PC-3 (cell line): ENCODE results near the gene PTGER2.

ENCODE experiments used
- CTCF ChIP-seq: fragments of 300-600 bp; sonication (generic); conservative IDR thresholded peaks from 2 replicates; pipeline ENCODE4 v1.5.1; 2017; ENCODE audit warnings: antibody characterized with exemption, low read depth, mild to moderate bottlenecking, low read length
- EZH2 ChIP-seq: fragments of 300-600 bp; sonication (generic); IDR thresholded peaks from one replicate; pipeline ENCODE4 v1.6.1; 2017; ENCODE audit warnings: antibody characterized with exemption, mild to moderate bottlenecking, low read length; ENCODE audit not compliant: unreplicated experiment
- EZH2phosphoT487 ChIP-seq: fragments of 300-600 bp; sonication (generic); IDR thresholded peaks from 2 replicates; pipeline ENCODE4 v1.6.1; 2018; ENCODE audit warnings: mild to moderate bottlenecking, antibody characterized with exemption, low read length, borderline replicate concordance

GRCh38 chr14:52313462-52313861 is 650 bp upstream of the PTGER2 start:
- no peak for TF ChIP-seq CTCF
- no peak for TF ChIP-seq EZH2phosphoT487
- no peak for TF ChIP-seq EZH2
